ENCODE measurements around the gene TRIM47. TPM values are rescaled to one million over a fixed set of nuclear protein-coding genes. Genes with fewer than 3 reads are reported as not detected.

The TRIM47 gene
- total and polyA plus RNA-seq, 2 of the 13 experiments (the other 11 are each of a cell fraction or from before 2014, with no cell fraction given) = 33.5 to 82.0 TPM

DNA sequence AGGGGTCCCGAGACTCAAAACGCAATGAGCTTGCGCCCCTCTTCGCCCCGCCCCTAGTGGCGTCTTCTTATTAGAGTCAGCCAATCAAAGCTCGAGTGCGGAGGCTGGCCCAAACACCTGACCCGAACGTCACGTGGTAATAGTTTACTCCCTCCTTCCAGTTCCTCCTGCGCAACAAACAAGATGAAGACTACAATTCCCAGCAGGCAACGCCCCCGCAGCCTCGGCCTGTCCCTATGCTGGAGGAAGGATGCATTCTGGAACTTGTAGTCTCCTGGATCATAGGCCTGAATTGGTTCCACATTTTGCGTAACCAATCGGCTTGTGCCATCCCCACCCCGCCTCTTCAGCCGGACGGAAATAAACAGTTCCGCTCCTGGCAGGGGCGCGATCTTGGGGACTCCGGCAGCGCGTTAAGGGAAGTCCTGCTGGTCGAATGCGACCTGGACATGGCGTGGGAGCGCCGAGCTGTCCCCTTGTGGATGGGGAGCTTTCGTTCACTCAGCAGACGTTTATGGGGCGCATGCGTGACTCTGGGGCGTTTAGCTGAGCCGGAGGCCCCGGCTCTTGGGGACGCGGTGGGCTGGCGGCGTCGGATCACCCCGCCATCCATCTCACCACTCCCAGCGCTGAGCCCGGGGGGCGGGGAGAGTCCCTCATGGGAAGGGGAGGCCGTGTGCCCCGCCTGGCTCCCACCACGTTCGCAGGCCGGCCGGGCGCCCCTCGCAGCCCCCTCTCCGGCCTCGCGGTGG lies 22.9 kb downstream of the TRIM47 start, which contains the start of gene WBP2 (continued):
- TF ChIP-seq SNAI1 (CRISPR knock-in tag; IDR thresholded peaks at IDR 0.05; ENCODE audit: borderline replicate concordance) (no peak), SRSF9 (IDR thresholded peaks at IDR 0.05; ENCODE audit: borderline replicate concordance, insufficient read depth, low read depth, low read length, poor library complexity, severe bottlenecking) (no peak), SUZ12 (IDR thresholded peaks at IDR 0.05; ENCODE audit: low read depth, low read length) (peak; percentile 100), SRF (IDR thresholded peaks at IDR 0.05; ENCODE audit: low read depth, low read length) (no peak), ZMAT3 (CRISPR knock-in tag; conservative IDR thresholded peaks at IDR 0.05) (peak; percentile 85; the same call in 1 of the 2 replicates), CHD2 (IDR thresholded peaks at IDR 0.05; ENCODE audit: low read depth, low read length) (0 out of 2 replicates have a peak, but pooled peaks have one; percentile 8), ZNF562 (CRISPR knock-in tag; IDR thresholded peaks at IDR 0.05; ENCODE audit: borderline replicate concordance) (no peak), HOXD1 (CRISPR knock-in tag; IDR thresholded peaks at IDR 0.05) (peak; percentile 92), ZC3H13 (CRISPR knock-in tag; IDR thresholded peaks at IDR 0.05) (no peak), ETV5 (CRISPR knock-in tag; IDR thresholded peaks at IDR 0.05; ENCODE audit: borderline replicate concordance) (peak; percentile 90), ZBTB1 (CRISPR knock-in tag; IDR thresholded peaks at IDR 0.05; ENCODE audit: borderline replicate concordance) (no peak), ZNF792 (CRISPR knock-in tag; IDR thresholded peaks at IDR 0.05) (no peak; the same call in 1 of the 2 replicates), ZNF737 (CRISPR knock-in tag; IDR thresholded peaks at IDR 0.05; ENCODE audit: borderline replicate concordance) (no peak), HNF4G (IDR thresholded peaks at IDR 0.05; ENCODE audit: borderline replicate concordance, low read depth, low read length) (no peak), HNF4G (CRISPR knock-in tag; IDR thresholded peaks at IDR 0.05; ENCODE audit: borderline replicate concordance, low read depth) (0 out of 2 replicates have a peak, but pooled peaks have one; percentile 76), CENPX (CRISPR knock-in tag; IDR thresholded peaks at IDR 0.05) (no peak), ZFP36L1 (CRISPR knock-in tag; IDR thresholded peaks at IDR 0.05) (0 out of 2 replicates have a peak, but pooled peaks have one; percentile 55), ZNF224 (CRISPR knock-in tag; IDR thresholded peaks at IDR 0.05) (peak; percentile 95; the same call in 1 of the 2 replicates), BHLHE40 (IDR thresholded peaks at IDR 0.05; ENCODE audit: low read length) (peak; percentile 24; the same call in 1 of the 2 replicates), ELF4 (CRISPR knock-in tag; IDR thresholded peaks at IDR 0.05; ENCODE audit: borderline replicate concordance) (no peak; the same call in none of the 2 replicates)
- TF ChIP-seq, protein P1, sequence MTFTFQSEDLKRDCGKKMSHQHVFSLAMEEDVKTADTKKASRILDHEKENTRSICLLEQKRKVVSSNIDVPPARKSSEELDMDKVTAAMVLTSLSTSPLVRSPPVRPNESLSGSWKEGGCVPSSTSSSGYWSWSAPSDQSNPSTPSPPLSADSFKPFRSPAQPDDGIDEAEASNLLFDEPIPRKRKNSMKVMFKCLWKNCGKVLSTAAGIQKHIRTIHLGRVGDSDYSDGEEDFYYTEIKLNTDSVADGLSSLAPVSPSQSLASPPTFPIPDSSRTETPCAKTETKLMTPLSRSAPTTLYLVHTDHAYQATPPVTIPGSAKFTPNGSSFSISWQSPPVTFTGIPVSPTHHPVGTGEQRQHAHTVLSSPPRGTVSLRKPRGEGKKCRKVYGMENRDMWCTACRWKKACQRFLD (CRISPR knock-in tag; IDR thresholded peaks at IDR 0.05; ENCODE audit: borderline replicate concordance) = peak; percentile 42; the same call in 1 of the 2 replicates
- TF ChIP-seq, protein P2, sequence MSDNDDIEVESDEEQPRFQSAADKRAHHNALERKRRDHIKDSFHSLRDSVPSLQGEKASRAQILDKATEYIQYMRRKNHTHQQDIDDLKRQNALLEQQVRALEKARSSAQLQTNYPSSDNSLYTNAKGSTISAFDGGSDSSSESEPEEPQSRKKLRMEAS (IDR thresholded peaks at IDR 0.05) = peak; percentile 85
- TF ChIP-seq, protein P3, sequence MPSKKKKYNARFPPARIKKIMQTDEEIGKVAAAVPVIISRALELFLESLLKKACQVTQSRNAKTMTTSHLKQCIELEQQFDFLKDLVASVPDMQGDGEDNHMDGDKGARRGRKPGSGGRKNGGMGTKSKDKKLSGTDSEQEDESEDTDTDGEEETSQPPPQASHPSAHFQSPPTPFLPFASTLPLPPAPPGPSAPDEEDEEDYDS (CRISPR knock-in tag; IDR thresholded peaks at IDR 0.05) = peak; percentile 100
- TF ChIP-seq, protein P4, sequence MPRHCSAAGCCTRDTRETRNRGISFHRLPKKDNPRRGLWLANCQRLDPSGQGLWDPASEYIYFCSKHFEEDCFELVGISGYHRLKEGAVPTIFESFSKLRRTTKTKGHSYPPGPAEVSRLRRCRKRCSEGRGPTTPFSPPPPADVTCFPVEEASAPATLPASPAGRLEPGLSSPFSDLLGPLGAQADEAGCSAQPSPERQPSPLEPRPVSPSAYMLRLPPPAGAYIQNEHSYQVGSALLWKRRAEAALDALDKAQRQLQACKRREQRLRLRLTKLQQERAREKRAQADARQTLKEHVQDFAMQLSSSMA (CRISPR knock-in tag; IDR thresholded peaks at IDR 0.05) = no peak
- TF ChIP-seq, protein P5, sequence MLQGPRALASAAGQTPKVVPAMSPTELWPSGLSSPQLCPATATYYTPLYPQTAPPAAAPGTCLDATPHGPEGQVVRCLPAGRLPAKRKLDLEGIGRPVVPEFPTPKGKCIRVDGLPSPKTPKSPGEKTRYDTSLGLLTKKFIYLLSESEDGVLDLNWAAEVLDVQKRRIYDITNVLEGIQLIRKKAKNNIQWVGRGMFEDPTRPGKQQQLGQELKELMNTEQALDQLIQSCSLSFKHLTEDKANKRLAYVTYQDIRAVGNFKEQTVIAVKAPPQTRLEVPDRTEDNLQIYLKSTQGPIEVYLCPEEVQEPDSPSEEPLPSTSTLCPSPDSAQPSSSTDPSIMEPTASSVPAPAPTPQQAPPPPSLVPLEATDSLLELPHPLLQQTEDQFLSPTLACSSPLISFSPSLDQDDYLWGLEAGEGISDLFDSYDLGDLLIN (CRISPR knock-in tag; IDR thresholded peaks at IDR 0.05; ENCODE audit: borderline replicate concordance) = peak; percentile 87
- TF ChIP-seq, protein P6, sequence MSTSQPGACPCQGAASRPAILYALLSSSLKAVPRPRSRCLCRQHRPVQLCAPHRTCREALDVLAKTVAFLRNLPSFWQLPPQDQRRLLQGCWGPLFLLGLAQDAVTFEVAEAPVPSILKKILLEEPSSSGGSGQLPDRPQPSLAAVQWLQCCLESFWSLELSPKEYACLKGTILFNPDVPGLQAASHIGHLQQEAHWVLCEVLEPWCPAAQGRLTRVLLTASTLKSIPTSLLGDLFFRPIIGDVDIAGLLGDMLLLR (CRISPR knock-in tag; IDR thresholded peaks at IDR 0.05) = peak; percentile 83

All from HepG2 (cell line).